Trophoblast cell (in vitro differentiated cells and primary cell): Measurements from ENCODE around the gene IMMT.

ENCODE experiments used
- DNase-seq, 2 donors: peaks; one replicate each; pipeline ENCODE4 v3.0.0-alpha.2; 2016
- H2AFZ ChIP-seq: 2 replicates; pipeline ENCODE4 v1.6.1; 2013; ENCODE audit warnings: low read length, moderate library complexity, mild to moderate bottlenecking; ENCODE audit not compliant: insufficient read depth, poor library complexity
- H2AK5ac ChIP-seq: 2 replicates; pipeline ENCODE4 v1.6.1; 2013; ENCODE audit warnings: mild to moderate bottlenecking, low read length
- H2BK120ac ChIP-seq: 2 replicates; pipeline ENCODE4 v1.6.1; 2013; ENCODE audit warnings: low read length, mild to moderate bottlenecking, moderate library complexity; ENCODE audit not compliant: insufficient read depth, poor library complexity
- H2BK12ac ChIP-seq: 2 replicates; pipeline ENCODE4 v1.6.1; 2013; ENCODE audit warnings: mild to moderate bottlenecking, low read length, moderate library complexity
- H2BK5ac ChIP-seq: 2 replicates; pipeline ENCODE4 v1.6.1; 2013; ENCODE audit warnings: low read length, low read depth, moderate library complexity, mild to moderate bottlenecking; ENCODE audit not compliant: poor library complexity
- H3K14ac ChIP-seq: 2 replicates; pipeline ENCODE4 v1.6.1; 2013; ENCODE audit warnings: mild to moderate bottlenecking, low read length
- H3K18ac ChIP-seq: 2 replicates; pipeline ENCODE4 v1.6.1; 2013; ENCODE audit warnings: mild to moderate bottlenecking, low read length
- H3K23ac ChIP-seq: 2 replicates; pipeline ENCODE4 v1.6.1; 2013; ENCODE audit warnings: low read length
- H3K27ac ChIP-seq: 2 replicates; pipeline ENCODE4 v1.5.1; 2013; ENCODE audit warnings: low read depth, mild to moderate bottlenecking, inconsistent platforms, low read length, moderate library complexity
- H3K27me3 ChIP-seq: 2 replicates; pipeline ENCODE4 v1.6.1; 2013; ENCODE audit warnings: inconsistent platforms, mild to moderate bottlenecking, low read length, moderate library complexity; ENCODE audit not compliant: insufficient read depth
- H3K36me3 ChIP-seq, 2 experiments: 1 replicate in 1 of 2; 2 replicates in 1 of 2; pipeline ENCODE4 v1.6.1; 2013; ENCODE audit warnings: low read length in 2 of 2, mild to moderate bottlenecking in 2 of 2, moderate library complexity in 1 of 2; ENCODE audit not compliant: insufficient read depth in 2 of 2, control insufficient read depth in 1 of 2
- H3K4ac ChIP-seq: 2 replicates; pipeline ENCODE4 v1.6.1; 2013; ENCODE audit warnings: low read depth, mild to moderate bottlenecking, low read length, moderate library complexity
- H3K4me1 ChIP-seq, 2 experiments: 1 replicate in 1 of 2; 2 replicates in 1 of 2; pipeline ENCODE4 v1.6.1; 2013; ENCODE audit warnings: low read length in 2 of 2, mild to moderate bottlenecking in 2 of 2, moderate library complexity in 1 of 2; ENCODE audit not compliant: insufficient read depth in 2 of 2, control insufficient read depth in 1 of 2
- H3K4me2 ChIP-seq: 2 replicates; pipeline ENCODE4 v1.6.1; 2013; ENCODE audit warnings: inconsistent platforms, mild to moderate bottlenecking, low read length, moderate library complexity
- H3K4me3 ChIP-seq: 2 replicates; pipeline ENCODE4 v1.5.1; 2013; ENCODE audit warnings: mild to moderate bottlenecking, low read depth, low read length, inconsistent platforms
- H3K79me1 ChIP-seq: one replicate; pipeline ENCODE4 v1.6.1; 2013; ENCODE audit warnings: low read length
- H3K79me2 ChIP-seq: 2 replicates; pipeline ENCODE4 v1.6.1; 2013; ENCODE audit warnings: low read length, mild to moderate bottlenecking; ENCODE audit not compliant: control insufficient read depth, insufficient read depth, poor library complexity
- H3K9ac ChIP-seq: 2 replicates; pipeline ENCODE4 v1.6.1; 2013; ENCODE audit warnings: mild to moderate bottlenecking, low read length
- H3K9me3 ChIP-seq: 2 replicates; pipeline ENCODE4 v1.6.1; 2013; ENCODE audit warnings: low read depth, mild to moderate bottlenecking, control low read depth, inconsistent platforms, low read length; ENCODE audit not compliant: insufficient read depth
- H4K12ac ChIP-seq: 2 replicates; pipeline ENCODE4 v1.6.1; 2013; ENCODE audit warnings: low read depth, mild to moderate bottlenecking, low read length, moderate library complexity
- H4K8ac ChIP-seq: 2 replicates; pipeline ENCODE4 v1.6.1; 2013; ENCODE audit warnings: low read depth, mild to moderate bottlenecking, low read length, moderate library complexity
- H4K91ac ChIP-seq: one replicate; pipeline ENCODE4 v1.6.1; 2013; ENCODE audit warnings: low read depth, mild to moderate bottlenecking, low read length, moderate library complexity
- WGBS: extraction: QIAGEN DNeasy Blood & Tissue Kit; methylation state at CpG from one replicate; pipeline ENCODE4 v1.1.7; 2013; ENCODE audit warnings: missing lambda C conversion rate; ENCODE audit not compliant: insufficient read length, insufficient coverage; ENCODE audit errors: extremely low coverage; 5-methylcytosine and 5-hydroxymethylcytosine counted together

IMMT gene

GRCh38 chr2:86238354-86238753 lies 43.1 kb upstream of the IMMT start:
- Histone ChIP-seq H4K12ac (no peak overlapping the region), H2BK12ac (no peak overlapping the region), H4K8ac (no peak overlapping the region), H2AFZ (no peak overlapping the region), H3K27me3 (no peaks in the 10 kb centered on the region), H3K18ac (no peak overlapping the region), H3K79me2 (no peaks in the 10 kb centered on the region), H3K36me3 (no peaks in the 10 kb centered on the region), H2BK5ac (no peak overlapping the region), H3K9me3 (peaks cover 3% of the 10 kb centered on the region), H3K14ac (no peak overlapping the region), H3K4me1 (no peaks in the 10 kb centered on the region), H4K91ac (no peak overlapping the region), H2BK120ac (no peak overlapping the region), H3K9ac (no peak overlapping the region), H3K79me1 (no peaks in the 10 kb centered on the region), H3K4me3 (peak overlapping the region; percentile 34), H3K27ac (no peak overlapping the region), H3K4ac (no peak overlapping the region), H3K4me2 (no peak overlapping the region), H3K23ac (no peak overlapping the region), H2AK5ac (no peak overlapping the region)
- no CpG with 5 or more reads among the region's 5 CpGs for WGBS
- no peak for DNase-seq

- Histone ChIP-seq H4K12ac (no peak overlapping the region), H2BK120ac (no peak overlapping the region), H2AFZ (no peak overlapping the region), H3K9me3 (peaks cover 3% of the 10 kb centered on the region), H4K8ac (no peak overlapping the region), H3K9ac (no peak overlapping the region), H4K91ac (no peak overlapping the region), H3K27ac (no peak overlapping the region), H3K14ac (no peak overlapping the region), H3K4ac (no peak overlapping the region), H3K79me1 (no peaks in the 10 kb centered on the region), H3K79me2 (no peaks in the 10 kb centered on the region), H2AK5ac (no peak overlapping the region), H3K36me3 (no peaks in the 10 kb centered on the region), H3K4me2 (no peak overlapping the region), H3K23ac (no peak overlapping the region), H3K18ac (no peak overlapping the region), H3K4me3 (no peak overlapping the region), H3K27me3 (no peaks in the 10 kb centered on the region), H2BK5ac (no peak overlapping the region), H3K4me1 (no peaks in the 10 kb centered on the region), H2BK12ac (no peak overlapping the region)
- WGBS: no CpG with 5 or more reads among the region's 5 CpGs
- DNase-seq: no peak
Observed at GRCh38 chr2:86237172-86237571, 41.9 kb upstream of the IMMT start.

GRCh38 chr2:86235196-86235980 lies 40.1 kb upstream of the IMMT start:
- Histone ChIP-seq H4K91ac (no peak overlapping the region), H3K79me2 (no peaks in the 10 kb centered on the region), H3K4me1 (no peaks in the 10 kb centered on the region), H3K9ac (no peak overlapping the region), H2BK12ac (no peak overlapping the region), H2AK5ac (no peak overlapping the region), H3K9me3 (peaks cover 5% of the 10 kb centered on the region), H4K12ac (no peak overlapping the region), H2BK120ac (no peak overlapping the region), H3K27ac (no peak overlapping the region), H3K4me2 (no peak overlapping the region), H3K14ac (no peak overlapping the region), H3K79me1 (no peaks in the 10 kb centered on the region), H3K27me3 (no peaks in the 10 kb centered on the region), H3K4ac (no peak overlapping the region), H2BK5ac (no peak overlapping the region), H3K4me3 (no peak overlapping the region), H4K8ac (no peak overlapping the region), H3K18ac (no peak overlapping the region), H2AFZ (no peak overlapping the region), H3K36me3 (no peaks in the 10 kb centered on the region), H3K23ac (no peak overlapping the region)
- WGBS: no CpG with 5 or more reads among the region's 12 CpGs
- peak; percentile 56 to 81 for DNase-seq

GRCh38 chr2:86234563-86235131 lies 39.4 kb upstream of the IMMT start:
- Histone ChIP-seq H2BK12ac (no peak overlapping the region), H4K12ac (no peak overlapping the region), H4K91ac (no peak overlapping the region), H3K9me3 (peaks cover 5% of the 10 kb centered on the region), H3K4ac (no peak overlapping the region), H3K23ac (no peak overlapping the region), H2AK5ac (no peak overlapping the region), H4K8ac (no peak overlapping the region), H2BK120ac (no peak overlapping the region), H2BK5ac (no peak overlapping the region), H3K79me1 (no peaks in the 10 kb centered on the region), H2AFZ (no peak overlapping the region), H3K4me2 (no peak overlapping the region), H3K79me2 (no peaks in the 10 kb centered on the region), H3K9ac (no peak overlapping the region), H3K4me1 (no peaks in the 10 kb centered on the region), H3K14ac (no peak overlapping the region), H3K18ac (no peak overlapping the region), H3K4me3 (no peak overlapping the region), H3K27me3 (no peaks in the 10 kb centered on the region), H3K27ac (no peak overlapping the region), H3K36me3 (no peaks in the 10 kb centered on the region)
- DNase-seq: peak in 1 of 2 donors; percentile 44
- WGBS: no CpG with 5 or more reads among the region's 3 CpGs
